Fibroblast of skin of right quadriceps (primary cell): ENCODE data around the gene ZNF554.
"Not testable (repeated sequence)": the region's sequence is repeated elsewhere in the genome, so short reads cannot be mapped to it uniquely, and the experiment has no call there.

Experiments
- DNase-seq: peaks from one replicate; pipeline ENCODE4 v3.0.0-alpha.2; 2013

ZNF554 gene

GRCh38 chr19:2791440-2791839 lies 28.2 kb upstream of the ZNF554 start:
- no peak for DNase-seq

DNA sequence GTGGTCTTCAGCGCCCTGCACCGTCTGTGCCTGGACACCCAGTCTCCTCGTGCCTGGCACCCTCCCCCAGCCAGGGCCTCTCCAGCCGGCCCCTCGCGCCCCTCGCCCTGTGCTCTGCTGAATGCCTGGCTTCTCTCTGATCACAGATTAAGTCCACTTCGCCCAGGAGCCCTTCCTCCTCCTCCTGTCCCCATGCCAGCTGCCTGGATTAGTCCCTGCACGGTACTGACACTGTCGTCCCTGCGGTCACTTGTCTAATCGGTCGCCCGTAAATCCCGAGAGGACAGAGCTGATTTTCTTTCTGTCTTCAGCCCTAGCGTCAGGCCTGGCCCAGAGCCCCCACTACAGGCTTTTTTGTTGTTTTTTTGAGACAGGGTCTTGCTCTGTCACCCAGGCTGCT lies 27.8 kb upstream of the ZNF554 start:
- no peak for DNase-seq

- not testable (repeated sequence) for DNase-seq
These were observed 27.0 kb upstream of the ZNF554 start for GRCh38 chr19:2792666-2793065.

- no peak for DNase-seq
These were observed 26.5 kb upstream of the ZNF554 start for GRCh38 chr19:2793126-2793525.

DNA sequence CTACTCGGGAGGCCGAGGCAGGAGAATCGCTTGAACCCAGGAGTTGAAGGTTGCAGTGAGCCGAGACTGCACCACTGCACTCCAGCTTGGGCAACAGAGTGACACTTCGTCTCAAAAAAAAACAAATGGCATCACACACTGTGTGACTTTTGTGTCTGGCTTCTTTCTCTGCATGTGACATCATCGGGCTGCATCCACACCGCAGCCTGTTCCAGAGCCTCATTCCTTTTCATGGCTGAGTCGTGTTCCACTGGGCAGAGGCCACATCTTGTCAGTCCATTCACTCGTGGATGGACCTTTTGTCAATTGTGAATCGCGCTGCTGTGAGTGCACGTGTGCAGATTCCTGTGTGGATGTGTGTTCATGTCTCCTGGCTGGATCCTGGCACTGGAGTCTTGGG lies 26.1 kb upstream of the ZNF554 start:
- no peak for DNase-seq

GRCh38 chr19:2795827-2796658 lies 23.6 kb upstream of the ZNF554 start:
- no peak for DNase-seq

GRCh38 chr19:2796659-2797266 lies 22.9 kb upstream of the ZNF554 start:
- no peak for DNase-seq

- DNase-seq: no peak
These were observed 22.4 kb upstream of the ZNF554 start for GRCh38 chr19:2797280-2797679.

DNA sequence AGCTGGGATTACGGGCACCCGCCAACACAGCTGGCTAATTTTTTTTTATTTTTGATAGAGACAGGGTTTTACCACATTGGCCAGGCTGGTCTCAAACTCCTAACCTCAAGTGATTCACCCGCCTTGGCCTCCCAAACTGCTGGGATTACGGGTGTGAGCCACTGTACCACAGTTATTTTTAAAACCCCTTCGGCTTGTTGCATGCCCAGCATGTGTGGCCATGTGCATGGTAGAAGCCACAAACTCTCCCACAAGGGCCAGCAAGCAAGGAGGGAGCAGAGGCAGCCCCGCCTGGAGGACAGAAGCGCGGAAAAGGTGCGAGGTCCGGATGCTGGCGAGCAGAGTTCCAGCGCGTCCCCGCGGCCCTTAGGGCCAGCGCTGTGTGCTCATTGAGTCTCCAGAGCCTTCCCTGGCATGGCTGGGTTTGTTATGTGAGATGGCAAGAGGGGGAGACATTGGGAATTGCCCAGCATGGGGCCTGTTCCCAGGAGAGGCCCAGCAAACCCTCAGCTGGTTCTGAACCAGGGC lies 21.4 kb upstream of the ZNF554 start:
- no peak for DNase-seq

DNA sequence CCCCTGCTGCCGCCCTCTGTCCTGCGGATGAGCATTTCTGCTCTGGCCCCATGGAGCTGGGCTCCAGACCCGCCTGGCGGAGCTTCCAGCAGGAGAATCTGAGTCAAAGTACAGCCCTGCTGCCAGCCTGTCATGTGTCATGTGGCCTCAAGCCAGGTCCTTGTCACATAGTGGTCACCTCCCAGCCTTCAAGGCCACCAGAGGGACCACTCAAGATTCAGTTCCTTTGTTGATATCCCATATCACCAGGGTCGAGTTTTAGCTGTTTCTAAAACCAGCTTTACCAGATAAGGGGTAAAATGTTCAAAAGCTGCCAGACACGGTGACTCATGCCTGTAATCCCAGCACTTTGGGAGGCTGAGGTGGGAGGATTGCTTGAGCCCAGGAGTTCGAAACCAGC lies 20.9 kb upstream of the ZNF554 start:
- DNase-seq: no peak

- no peak for DNase-seq
These were observed 20.2 kb upstream of the ZNF554 start for GRCh38 chr19:2799273-2800020.

- DNase-seq: no peak
These were observed 19.2 kb upstream of the ZNF554 start for GRCh38 chr19:2800506-2800905.

DNA sequence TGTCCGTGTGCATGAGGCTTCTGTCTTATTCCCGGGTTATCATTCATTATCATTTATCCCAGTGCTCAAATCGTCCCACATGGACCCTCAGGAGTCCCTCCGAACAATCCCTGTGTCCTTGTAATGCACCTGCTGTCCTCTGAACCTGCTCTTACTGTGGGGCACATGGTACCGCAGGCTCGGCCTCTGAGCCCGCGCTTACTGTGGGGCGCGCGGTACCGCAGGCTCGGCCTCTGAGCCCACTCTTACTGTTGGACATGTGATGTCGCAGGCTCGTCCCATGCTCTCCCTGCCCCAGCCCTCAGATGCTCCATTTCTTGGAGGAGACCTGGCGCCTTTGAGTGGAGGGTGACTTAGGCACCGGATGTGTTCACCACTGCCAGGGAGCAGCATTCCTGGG lies 16.8 kb upstream of the ZNF554 start:
- DNase-seq: no peak

DNA sequence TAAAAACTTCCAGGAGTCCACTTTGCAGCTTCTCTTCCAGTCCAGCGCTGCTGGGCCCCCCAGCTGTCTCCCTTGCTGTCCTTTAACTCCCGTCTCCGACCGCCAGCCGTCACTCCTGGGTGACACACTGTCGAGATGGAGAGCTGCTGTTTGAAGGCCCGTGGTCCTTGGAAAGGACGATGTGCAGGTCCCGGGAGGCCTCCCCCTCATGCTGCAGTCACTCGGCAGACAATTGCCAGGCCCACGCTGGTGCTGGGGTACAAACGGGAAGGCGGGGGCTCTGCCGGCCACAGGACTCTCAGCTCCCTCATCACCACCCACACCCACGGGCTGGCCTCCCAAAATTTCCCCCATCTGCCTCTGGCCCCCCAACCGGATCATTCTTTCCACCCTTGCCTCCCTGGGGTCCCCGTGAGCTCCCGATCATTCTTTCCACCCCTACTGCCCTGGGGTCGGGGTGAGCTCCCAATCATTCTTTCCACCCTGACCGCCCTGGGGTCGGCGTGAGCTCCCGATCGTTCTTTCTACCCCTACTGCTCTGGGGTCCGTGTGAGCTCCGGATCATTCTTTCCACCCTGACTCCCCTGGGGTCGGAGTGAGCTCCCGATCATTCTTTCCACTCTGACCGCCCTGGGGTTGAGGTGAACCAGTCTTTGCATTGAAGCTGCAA lies 16.0 kb upstream of the ZNF554 start:
- DNase-seq: no peak

DNA sequence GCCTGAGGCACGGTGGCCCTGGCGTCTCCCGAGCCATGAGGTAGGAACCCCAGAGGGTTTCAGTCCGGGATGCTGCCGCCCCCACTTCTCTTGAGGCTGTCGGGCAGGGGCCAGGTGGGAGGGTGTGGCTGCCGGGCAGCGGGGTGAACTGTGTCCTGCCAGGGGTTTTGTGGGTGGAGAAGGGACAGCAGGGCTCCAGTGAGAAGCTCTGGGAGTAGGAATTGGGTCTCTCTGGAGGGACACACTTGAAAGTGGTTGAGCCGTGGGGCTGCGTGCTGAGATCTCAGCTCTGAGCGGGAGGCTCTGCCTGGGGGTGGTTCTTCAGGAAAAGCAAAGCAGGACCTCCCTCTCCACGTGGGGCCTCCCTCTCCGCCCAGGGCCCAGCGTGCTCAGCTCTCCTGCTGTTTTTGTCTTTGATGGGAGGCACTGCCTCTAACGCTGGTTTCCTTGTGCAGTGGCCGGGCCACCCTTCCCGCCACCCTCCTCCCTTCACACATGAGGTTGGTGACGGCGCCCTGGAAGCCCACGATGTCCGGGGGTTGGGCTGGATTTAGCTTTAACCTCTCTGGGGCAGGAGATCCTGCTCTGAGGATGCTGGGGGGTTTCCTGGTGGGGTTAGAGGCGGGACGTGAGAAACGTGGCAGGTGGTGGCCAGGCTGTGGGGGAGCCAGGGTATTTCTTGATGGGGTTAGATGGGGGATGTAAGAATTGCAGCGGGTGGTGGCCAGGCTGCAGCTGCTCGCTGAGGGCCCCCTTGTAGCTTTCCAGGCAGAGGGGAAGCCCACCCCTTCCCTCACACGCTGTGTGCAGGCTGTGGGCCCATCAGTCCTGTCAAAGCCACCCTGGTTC lies 15.3 kb upstream of the ZNF554 start:
- no peak for DNase-seq

GRCh38 chr19:2805261-2805900 lies 14.3 kb upstream of the ZNF554 start:
- DNase-seq: no peak

DNA sequence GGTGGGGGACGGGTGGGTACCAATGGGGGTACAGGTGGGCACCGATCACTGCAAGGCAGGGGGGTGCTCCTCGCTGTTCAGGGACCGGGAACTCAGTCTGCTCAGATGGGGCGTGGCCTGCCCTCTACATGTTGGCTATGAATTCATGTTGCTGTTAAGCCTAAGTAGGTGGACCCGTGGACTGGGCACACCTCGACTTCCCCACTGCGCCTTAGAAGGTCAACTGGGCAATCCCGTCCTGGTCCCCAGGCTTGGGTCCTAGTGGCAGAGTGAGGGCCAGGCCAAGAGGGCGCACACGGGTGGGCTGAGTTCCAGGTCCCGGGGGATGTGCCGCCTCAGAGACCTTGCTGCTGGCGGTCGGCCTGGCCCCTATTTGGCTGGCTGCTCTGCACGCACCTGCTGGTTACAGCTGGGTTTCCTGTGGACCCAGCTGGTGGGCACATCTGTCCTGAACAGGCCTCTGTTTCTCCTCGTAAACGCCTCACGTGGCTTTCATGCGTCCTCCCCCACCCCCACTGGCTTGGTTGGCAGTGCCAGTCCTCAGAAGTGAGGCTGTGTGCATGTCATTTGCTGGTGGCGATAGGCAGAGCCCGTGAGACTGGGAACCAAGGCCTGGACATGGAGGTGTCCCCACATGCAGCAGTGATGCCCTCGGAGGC lies 13.5 kb upstream of the ZNF554 start:
- no peak for DNase-seq

- DNase-seq: no peak
These were observed 12.8 kb upstream of the ZNF554 start for GRCh38 chr19:2806736-2807378.

DNA sequence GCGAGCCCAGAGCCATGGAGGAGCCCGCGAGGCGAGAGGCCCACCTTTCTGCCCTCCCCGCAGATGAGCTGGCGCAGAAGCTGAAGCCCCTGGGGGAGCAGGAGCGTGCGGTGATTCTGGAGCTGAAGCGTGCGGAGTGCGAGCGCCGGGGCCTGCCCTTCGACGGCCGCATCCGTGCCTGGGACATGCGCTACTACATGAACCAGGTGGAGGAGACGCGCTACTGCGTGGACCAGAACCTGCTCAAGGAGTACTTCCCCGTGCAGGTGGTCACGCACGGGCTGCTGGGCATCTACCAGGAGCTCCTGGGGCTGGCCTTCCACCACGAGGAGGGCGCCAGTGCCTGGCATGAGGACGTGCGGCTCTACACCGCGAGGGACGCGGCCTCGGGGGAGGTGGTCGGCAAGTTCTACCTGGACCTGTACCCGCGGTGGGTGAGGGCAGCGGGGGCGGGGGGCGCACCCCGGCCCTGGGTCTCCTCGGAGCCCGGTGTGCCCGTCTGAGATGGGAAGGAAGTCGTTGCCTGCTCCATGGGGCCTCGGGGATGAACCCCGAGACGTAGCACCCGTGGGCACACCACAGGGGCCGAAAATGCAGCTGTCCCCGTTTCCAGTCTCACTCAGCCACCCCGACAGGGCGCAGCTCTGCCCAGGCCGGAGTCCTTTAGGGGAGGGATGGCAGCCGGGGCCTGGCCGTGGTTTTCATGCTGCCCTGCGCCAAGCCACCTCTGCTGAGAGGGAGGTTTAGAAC lies 12.1 kb upstream of the ZNF554 start:
- no peak for DNase-seq
